MM.1S (cell line): ENCODE results near the gene STARD5.

Source experiments
- DNase-seq: peaks from one replicate; pipeline ENCODE4 v3.0.0-alpha.2; 2015
- H2AFZ ChIP-seq: fragments of 300-600 bp; sonication (generic); 2 replicates; pipeline ENCODE4 v1.6.0; 2016; ENCODE audit warnings: antibody characterized with exemption, low read length
- H3F3A ChIP-seq: fragments of 300-600 bp; sonication (generic); 2 replicates; pipeline ENCODE4 v1.6.1; 2016; ENCODE audit warnings: mild to moderate bottlenecking, antibody characterized with exemption, low read length, moderate library complexity, mixed read lengths; ENCODE audit not compliant: insufficient read depth
- H3K27ac ChIP-seq: fragments of 300-600 bp; sonication (generic); 2 replicates; pipeline ENCODE4 v1.5.1; 2016; ENCODE audit warnings: mild to moderate bottlenecking, low read length
- H3K27me3 ChIP-seq: fragments of 300-600 bp; sonication (generic); replicated peaks from 2 replicates; pipeline ENCODE4 v1.6.0; 2016; ENCODE audit warnings: low read length; ENCODE audit not compliant: insufficient read depth
- H3K36me3 ChIP-seq: fragments of 300-600 bp; sonication (generic); replicated peaks from 2 replicates; pipeline ENCODE4 v1.6.1; 2016; ENCODE audit warnings: mild to moderate bottlenecking, low read length, mixed read lengths; ENCODE audit not compliant: insufficient read depth
- H3K4me1 ChIP-seq: fragments of 300-600 bp; sonication (generic); 2 replicates; pipeline ENCODE4 v1.6.1; 2016; ENCODE audit warnings: low read length, mixed read lengths
- H3K4me2 ChIP-seq: fragments of 300-600 bp; sonication (generic); 2 replicates; pipeline ENCODE4 v1.6.0; 2016; ENCODE audit warnings: low read depth, low read length
- H3K4me3 ChIP-seq: fragments of 300-600 bp; sonication (generic); 2 replicates; pipeline ENCODE4 v1.5.1; 2016; ENCODE audit warnings: low read length, mixed read lengths
- H3K79me2 ChIP-seq: fragments of 300-600 bp; sonication (generic); 2 replicates; pipeline ENCODE4 v1.6.1; 2016; ENCODE audit warnings: mixed run types, low read length, mixed read lengths
- H3K9ac ChIP-seq: fragments of 300-600 bp; sonication (generic); 2 replicates; pipeline ENCODE4 v1.6.1; 2016; ENCODE audit warnings: low read length, mixed read lengths
- H3K9me2 ChIP-seq: fragments of 300-600 bp; sonication (generic); replicated peaks from 2 replicates; pipeline ENCODE4 v1.6.1; 2016; ENCODE audit warnings: mild to moderate bottlenecking, low read length, mixed read lengths; ENCODE audit not compliant: insufficient read depth
- H3K9me3 ChIP-seq: fragments of 300-600 bp; sonication (generic); replicated peaks from 2 replicates; pipeline ENCODE4 v1.6.1; 2016; ENCODE audit warnings: mild to moderate bottlenecking, low read length, mixed read lengths; ENCODE audit not compliant: insufficient read depth
- H4K20me1 ChIP-seq: fragments of 300-600 bp; sonication (generic); 2 replicates; pipeline ENCODE4 v1.6.1; 2016; ENCODE audit warnings: mild to moderate bottlenecking, low read length, moderate library complexity, mixed read lengths; ENCODE audit not compliant: insufficient read depth
- CTCF ChIP-seq: fragments of 300-600 bp; sonication (generic); IDR thresholded peaks from 2 replicates; pipeline ENCODE4 v1.5.1; 2016; ENCODE audit warnings: antibody characterized with exemption, low read length, mixed read lengths
- EZH2 ChIP-seq: fragments of 300-600 bp; sonication (generic); optimal IDR thresholded peaks from 2 replicates; pipeline ENCODE3; 2017; ENCODE audit warnings: low read depth, mild to moderate bottlenecking, antibody characterized with exemption, low read length, mixed read lengths
- EZH2phosphoT487 ChIP-seq: fragments of 300-600 bp; sonication (generic); IDR thresholded peaks from 2 replicates; pipeline ENCODE4 v1.6.1; 2018; ENCODE audit warnings: antibody characterized with exemption, low read length

The STARD5 gene

GRCh38 chr15:81271761-81272644 is 51.9 kb downstream of the STARD5 start:
- H2AFZ ChIP-seq = no peak overlapping the region

GRCh38 chr15:81270781-81271491 is 53.0 kb downstream of the STARD5 start:
- H3F3A ChIP-seq = peaks cover 3% of the 10 kb centered on the region; the same call in 1 of the 2 replicates
- peaks cover 14% of the 10 kb centered on the region for H3K4me1 ChIP-seq
- H3K9ac ChIP-seq = no peak overlapping the region
- no peak overlapping the region for H3K4me3 ChIP-seq
- no peaks in the 10 kb centered on the region for H3K79me2 ChIP-seq
- no peaks in the 10 kb centered on the region for H4K20me1 ChIP-seq
- no peak overlapping the region for H2AFZ ChIP-seq
- DNase-seq = no peak
- no peak overlapping the region for H3K27ac ChIP-seq
- no peaks in the 10 kb centered on the region for H3K9me3 ChIP-seq
- H3K27me3 ChIP-seq = no peaks in the 10 kb centered on the region
- H3K4me2 ChIP-seq = no peak overlapping the region
- no peaks in the 10 kb centered on the region for H3K36me3 ChIP-seq
- no peak for TF ChIP-seq CTCF
- H3K9me2 ChIP-seq = no peaks in the 10 kb centered on the region

More at GRCh38 chr15:81271761-81272644, 51.9 kb downstream of the STARD5 start:
- H3K4me1 ChIP-seq = peaks cover 12% of the 10 kb centered on the region
- H3K4me2 ChIP-seq = no peak overlapping the region
- no peak overlapping the region for H3K4me3 ChIP-seq
- no peak overlapping the region for H3K27ac ChIP-seq
- no peaks in the 10 kb centered on the region for H3K9me3 ChIP-seq
- H3K9ac ChIP-seq = no peak overlapping the region
- no peaks in the 10 kb centered on the region for H4K20me1 ChIP-seq
- no peaks in the 10 kb centered on the region for H3K9me2 ChIP-seq
- H3K79me2 ChIP-seq = no peaks in the 10 kb centered on the region
- no peaks in the 10 kb centered on the region for H3K36me3 ChIP-seq
- no peaks in the 10 kb centered on the region for H3K27me3 ChIP-seq
- DNase-seq = no peak
- no peaks in the 10 kb centered on the region for H3F3A ChIP-seq
- no peak for TF ChIP-seq CTCF
- TF ChIP-seq EZH2phosphoT487 = no peak
- no peak for TF ChIP-seq EZH2

DNA sequence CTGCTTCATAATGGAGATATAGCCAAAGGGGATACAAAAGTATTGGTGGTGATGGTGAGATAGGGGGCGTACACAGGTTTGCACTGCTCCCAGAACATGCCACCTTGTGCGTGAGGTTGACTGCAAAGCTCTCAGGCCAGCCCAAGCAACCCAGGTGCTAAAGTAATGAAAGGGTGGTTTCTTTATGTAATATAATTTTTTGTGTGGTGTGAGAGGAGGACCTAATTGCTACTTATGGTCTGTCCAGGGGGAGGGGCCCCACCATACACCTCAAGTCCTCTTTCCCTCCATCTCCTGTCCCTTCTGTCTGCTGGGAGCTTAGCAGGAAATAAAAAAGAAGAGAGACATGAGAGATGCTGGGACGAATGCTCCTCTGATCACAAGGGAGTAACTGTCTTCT is 53.8 kb downstream of the STARD5 start:
- peaks cover 14% of the 10 kb centered on the region for H3K4me1 ChIP-seq
- H4K20me1 ChIP-seq = no peaks in the 10 kb centered on the region
- TF ChIP-seq CTCF (no peak), EZH2phosphoT487 (no peak), EZH2 (no peak)
- H3K36me3 ChIP-seq = no peaks in the 10 kb centered on the region
- no peak overlapping the region for H3K27ac ChIP-seq
- no peak overlapping the region for H2AFZ ChIP-seq
- no peak overlapping the region for H3K9ac ChIP-seq
- no peaks in the 10 kb centered on the region for H3K9me2 ChIP-seq
- H3K79me2 ChIP-seq = no peaks in the 10 kb centered on the region
- H3K4me2 ChIP-seq = no peak overlapping the region
- no peak for DNase-seq
- no peaks in the 10 kb centered on the region for H3K27me3 ChIP-seq
- H3K4me3 ChIP-seq = no peak overlapping the region
- no peaks in the 10 kb centered on the region for H3K9me3 ChIP-seq
- peaks cover 10% of the 10 kb centered on the region for H3F3A ChIP-seq
